Activated CD8-positive, alpha-beta memory T cell treated with anti-CD3 and anti-CD28 coated beads, Interleukin-2, amount 10 ng/mL, durations not matched to agents 7 days and 5 days (primary cell): ENCODE results near the gene NUDCD2. TPM values are rescaled to one million over a fixed set of nuclear protein-coding genes. Genes with fewer than 3 reads are reported as not detected.

Source experiments
- ATAC-seq: fragments of 150-1000 bp; cut with Tn5 transposase; one replicate; pipeline ENCODE4 v1.10.0; 2021; ENCODE audit warnings: moderate library complexity
- CTCF ChIA-PET: fragments of 350-600 bp; sonication (Branson Sonifier 250); formaldehyde crosslinking; loops from one replicate; lab custom pipeline; 2021; ENCODE audit warnings: antibody characterized with exemption; lab: Charles Lee
- DNase-seq: peaks from one replicate; pipeline ENCODE4 v3.0.0-alpha.2; 2020
- H3K27ac Mint-ChIP-seq: one replicate; pipeline ENCODE4 v1.8.0; 2021; ENCODE audit warnings: mild to moderate bottlenecking, mixed read lengths
- H3K27me3 Mint-ChIP-seq: one replicate; pipeline ENCODE4 v1.8.0; 2021; ENCODE audit warnings: mixed read lengths
- H3K36me3 Mint-ChIP-seq: one replicate; pipeline ENCODE4 v1.8.0; 2021; ENCODE audit warnings: mild to moderate bottlenecking, mixed read lengths
- H3K4me1 Mint-ChIP-seq: one replicate; pipeline ENCODE4 v1.8.0; 2021; ENCODE audit warnings: mixed read lengths
- H3K4me3 Mint-ChIP-seq: one replicate; pipeline ENCODE4 v1.8.0; 2021; ENCODE audit warnings: mild to moderate bottlenecking, moderate library complexity, mixed read lengths
- H3K9me3 Mint-ChIP-seq: one replicate; pipeline ENCODE4 v1.8.0; 2022; ENCODE audit warnings: low read depth, mixed read lengths
- total RNA-seq, 2 experiments: library from RNA; stranded (reverse); gene quantifications; one replicate each; pipeline ENCODE4 v1.2.3, GENCODE V29; 2021

The NUDCD2 gene, protein sequence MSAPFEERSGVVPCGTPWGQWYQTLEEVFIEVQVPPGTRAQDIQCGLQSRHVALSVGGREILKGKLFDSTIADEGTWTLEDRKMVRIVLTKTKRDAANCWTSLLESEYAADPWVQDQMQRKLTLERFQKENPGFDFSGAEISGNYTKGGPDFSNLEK
- total RNA-seq, result 10 to 100 TPM; 42.7 to 43.9 TPM

- no peaks in the 10 kb centered on the region for H3K9me3 Mint-ChIP-seq
- peak; percentile 97 for DNase-seq
- peak within 1 kb of the TSS; percentile 98 for H3K4me3 Mint-ChIP-seq
- peak; percentile 86 for ATAC-seq
- peaks cover 36% of the 10 kb centered on the region for H3K36me3 Mint-ChIP-seq
- H3K27ac Mint-ChIP-seq, result peak within 1 kb of the TSS; percentile 100
- H3K4me1 Mint-ChIP-seq, result peaks cover 45% of the 10 kb centered on the region
- CTCF ChIA-PET, result interaction anchor here (0.9 to 4.4 kb wide), 11 partner anchors 9 to 51 kb away, joined by 3 to 27 read pairs (median 4); partner anchors contain the start of genes CCNG1 and MAT2B
- H3K27me3 Mint-ChIP-seq, result peaks cover 3% of the 10 kb centered on the region
Measured at GRCh38 chr5:163459819-163460561, at the start of gene NUDCD2. NUDCD2 (minus strand) TSS chr5:163460102; CDS start chr5:163460050, 52 bp downstream.

- DNase-seq (no peak), ATAC-seq (no peak)
- H3K27ac Mint-ChIP-seq, result peak overlapping the region; percentile 93
- H3K9me3 Mint-ChIP-seq, result no peaks in the 10 kb centered on the region
- peak overlapping the region; percentile 85 for H3K4me3 Mint-ChIP-seq
- CTCF ChIA-PET, result interaction anchor here (1.1 to 2.0 kb wide), 2 partner anchors 30 to 51 kb away, joined by 4 to 6 read pairs; no protein-coding TSS in a partner anchor
- H3K4me1 Mint-ChIP-seq, result peaks cover 46% of the 10 kb centered on the region
- H3K27me3 Mint-ChIP-seq, result no peaks in the 10 kb centered on the region
- H3K36me3 Mint-ChIP-seq, result peaks cover 34% of the 10 kb centered on the region
Measured at GRCh38 chr5:163509291-163509951, 49.5 kb upstream of the NUDCD2 start.

- no peak for DNase-seq
- Mint-ChIP-seq H3K9me3 (no peaks in the 10 kb centered on the region), H3K36me3 (peaks cover 32% of the 10 kb centered on the region), H3K4me1 (peaks cover 46% of the 10 kb centered on the region), H3K27ac (peak overlapping the region; percentile 93), H3K4me3 (peak overlapping the region; percentile 85), H3K27me3 (no peaks in the 10 kb centered on the region)
- no peak for ATAC-seq
- CTCF ChIA-PET, result interaction anchor here (2.0 kb wide), 1 partner anchor 50 kb away, joined by 6 read pairs; no protein-coding TSS in a partner anchor
Measured at GRCh38 chr5:163508753-163509152, 48.9 kb upstream of the NUDCD2 start.

DNA sequence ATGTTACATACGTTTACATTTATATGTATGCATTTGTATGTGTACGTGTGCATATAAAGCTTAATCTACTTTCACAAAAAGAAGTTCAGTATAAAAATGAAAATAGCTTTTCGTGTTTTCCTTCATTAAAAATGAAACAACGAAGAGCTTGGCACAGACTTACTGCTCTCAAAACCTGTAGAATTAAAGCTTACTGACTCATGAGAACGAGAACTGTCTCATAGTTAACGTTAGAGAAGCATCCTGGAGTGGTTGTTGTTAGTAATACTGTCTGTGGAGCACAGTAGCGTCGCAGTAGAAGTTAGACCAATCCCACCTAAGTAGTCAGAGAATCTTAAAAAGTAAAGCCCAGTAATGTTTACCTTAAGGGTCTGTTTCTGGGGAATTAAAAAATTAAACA, 46.8 kb upstream of the NUDCD2 start:
- Mint-ChIP-seq H3K4me3 (peak overlapping the region; percentile 85), H3K27me3 (no peaks in the 10 kb centered on the region), H3K36me3 (peaks cover 14% of the 10 kb centered on the region), H3K4me1 (peaks cover 44% of the 10 kb centered on the region), H3K27ac (peak overlapping the region; percentile 93), H3K9me3 (no peaks in the 10 kb centered on the region)
- ATAC-seq, result no peak
- CTCF ChIA-PET, result interaction anchor here (0.7 to 1.7 kb wide), 3 partner anchors 45 to 68 kb away, joined by 3 to 7 read pairs (median 4); partner anchors contain the start of gene NUDCD2
- no peak for DNase-seq

GRCh38 chr5:163506095-163506457, 46.2 kb upstream of the NUDCD2 start:
- peak; percentile 18 for ATAC-seq
- peak overlapping the region; percentile 85 for H3K4me3 Mint-ChIP-seq
- no peaks in the 10 kb centered on the region for H3K27me3 Mint-ChIP-seq
- H3K27ac Mint-ChIP-seq, result peak overlapping the region; percentile 93
- H3K4me1 Mint-ChIP-seq, result peaks cover 43% of the 10 kb centered on the region
- no peaks in the 10 kb centered on the region for H3K9me3 Mint-ChIP-seq
- CTCF ChIA-PET, result interaction anchor here (0.8 to 1.7 kb wide), 7 partner anchors 16 to 50 kb away, joined by 3 to 27 read pairs (median 3); partner anchors contain the start of genes HMMR and NUDCD2
- peaks cover 12% of the 10 kb centered on the region for H3K36me3 Mint-ChIP-seq
- peak; percentile 47 for DNase-seq

GRCh38 chr5:163505368-163506094, 45.6 kb upstream of the NUDCD2 start, which contains the start of gene MAT2B:
MAT2B (plus strand) TSS chr5:163505619; CDS start chr5:163505687, 68 bp downstream.
- peak within 1 kb of the TSS; percentile 93 for H3K27ac Mint-ChIP-seq
- peaks cover 10% of the 10 kb centered on the region for H3K36me3 Mint-ChIP-seq
- peaks cover 38% of the 10 kb centered on the region for H3K4me1 Mint-ChIP-seq
- peak; percentile 97 for DNase-seq
- H3K9me3 Mint-ChIP-seq, result no peaks in the 10 kb centered on the region
- CTCF ChIA-PET, result interaction anchor here (0.7 to 1.7 kb wide), 8 partner anchors 10 to 68 kb away, joined by 3 to 27 read pairs (median 4); partner anchors contain the start of genes CCNG1, HMMR and NUDCD2
- peak; percentile 92 for ATAC-seq
- H3K27me3 Mint-ChIP-seq, result no peaks in the 10 kb centered on the region
- H3K4me3 Mint-ChIP-seq, result peak within 1 kb of the TSS; percentile 85

DNA sequence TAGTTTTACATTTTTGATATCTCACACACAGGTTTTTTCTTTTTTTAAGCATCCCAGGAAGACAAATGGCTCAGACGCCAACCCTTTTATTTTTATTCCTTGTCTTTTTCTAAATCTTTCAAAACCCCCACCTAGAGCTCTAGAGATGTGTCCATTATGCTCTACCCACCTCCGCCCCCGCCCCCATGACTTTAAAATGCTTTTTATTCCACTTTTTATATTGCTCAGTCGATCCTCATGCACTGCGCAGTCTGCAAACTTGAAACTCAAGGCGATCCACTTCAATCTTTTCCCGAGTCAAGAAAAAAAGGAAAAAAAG, 45.1 kb upstream of the NUDCD2 start:
- Mint-ChIP-seq H3K27me3 (no peaks in the 10 kb centered on the region), H3K9me3 (no peaks in the 10 kb centered on the region), H3K4me3 (peak overlapping the region; percentile 85), H3K36me3 (peaks cover 10% of the 10 kb centered on the region), H3K4me1 (peaks cover 36% of the 10 kb centered on the region), H3K27ac (peak overlapping the region; percentile 93)
- ATAC-seq (peak; percentile 2), DNase-seq (no peak)
- CTCF ChIA-PET, result interaction anchor here (0.6 to 1.7 kb wide), 9 partner anchors 9 to 68 kb away, joined by 3 to 27 read pairs (median 3); partner anchors contain the start of genes CCNG1, HMMR and NUDCD2

DNA sequence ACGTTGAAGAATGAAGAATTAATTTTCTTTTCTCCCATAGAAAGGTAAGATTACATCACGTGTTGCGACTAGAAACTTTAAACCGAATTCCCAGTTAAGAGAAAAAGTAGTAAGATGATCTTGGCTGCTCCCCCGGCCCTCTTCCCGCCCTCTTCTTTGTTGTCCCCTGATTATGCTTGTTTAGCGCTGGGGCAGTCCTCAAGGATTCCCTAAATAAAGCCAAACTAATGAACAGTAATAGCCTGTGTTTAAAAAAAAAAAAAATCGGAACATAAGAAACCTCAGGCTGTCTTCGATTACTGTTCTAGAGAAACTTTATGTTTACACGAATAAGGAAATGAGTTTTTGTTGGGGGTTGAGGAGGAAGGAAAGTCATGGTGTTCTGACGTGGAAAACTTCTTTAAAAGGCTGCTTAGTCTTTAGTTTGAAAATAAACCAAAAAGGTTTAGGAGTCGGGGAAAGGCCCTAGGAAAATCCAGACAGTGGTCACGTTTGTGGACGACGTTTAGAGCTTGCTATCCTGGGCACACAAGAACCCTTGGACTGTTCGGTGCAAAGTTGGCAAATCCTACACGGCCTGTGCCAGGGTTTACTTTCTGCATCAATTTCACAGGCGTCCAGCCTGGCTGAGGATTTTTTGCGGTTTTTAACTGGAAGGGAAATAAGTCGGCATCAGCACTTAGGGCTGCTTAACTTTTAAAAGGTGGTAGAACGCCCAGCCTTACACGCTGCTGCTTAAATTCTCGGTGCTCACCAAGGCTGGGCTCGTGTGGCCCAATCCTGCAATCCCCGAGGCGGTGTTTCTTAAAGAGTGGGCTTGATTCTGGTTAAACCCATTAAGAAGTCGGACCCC, 44.4 kb upstream of the NUDCD2 start:
- Mint-ChIP-seq H3K4me1 (peaks cover 30% of the 10 kb centered on the region), H3K4me3 (peak overlapping the region; percentile 85), H3K27ac (peak overlapping the region; percentile 93), H3K9me3 (no peaks in the 10 kb centered on the region), H3K27me3 (no peaks in the 10 kb centered on the region), H3K36me3 (peaks cover 10% of the 10 kb centered on the region)
- DNase-seq, result peak; percentile 61
- CTCF ChIA-PET, result interaction anchor here (0.6 to 1.7 kb wide), 5 partner anchors 43 to 67 kb away, joined by 3 to 27 read pairs (median 4); partner anchors contain the start of genes CCNG1, HMMR and NUDCD2
- ATAC-seq, result no peak

DNA sequence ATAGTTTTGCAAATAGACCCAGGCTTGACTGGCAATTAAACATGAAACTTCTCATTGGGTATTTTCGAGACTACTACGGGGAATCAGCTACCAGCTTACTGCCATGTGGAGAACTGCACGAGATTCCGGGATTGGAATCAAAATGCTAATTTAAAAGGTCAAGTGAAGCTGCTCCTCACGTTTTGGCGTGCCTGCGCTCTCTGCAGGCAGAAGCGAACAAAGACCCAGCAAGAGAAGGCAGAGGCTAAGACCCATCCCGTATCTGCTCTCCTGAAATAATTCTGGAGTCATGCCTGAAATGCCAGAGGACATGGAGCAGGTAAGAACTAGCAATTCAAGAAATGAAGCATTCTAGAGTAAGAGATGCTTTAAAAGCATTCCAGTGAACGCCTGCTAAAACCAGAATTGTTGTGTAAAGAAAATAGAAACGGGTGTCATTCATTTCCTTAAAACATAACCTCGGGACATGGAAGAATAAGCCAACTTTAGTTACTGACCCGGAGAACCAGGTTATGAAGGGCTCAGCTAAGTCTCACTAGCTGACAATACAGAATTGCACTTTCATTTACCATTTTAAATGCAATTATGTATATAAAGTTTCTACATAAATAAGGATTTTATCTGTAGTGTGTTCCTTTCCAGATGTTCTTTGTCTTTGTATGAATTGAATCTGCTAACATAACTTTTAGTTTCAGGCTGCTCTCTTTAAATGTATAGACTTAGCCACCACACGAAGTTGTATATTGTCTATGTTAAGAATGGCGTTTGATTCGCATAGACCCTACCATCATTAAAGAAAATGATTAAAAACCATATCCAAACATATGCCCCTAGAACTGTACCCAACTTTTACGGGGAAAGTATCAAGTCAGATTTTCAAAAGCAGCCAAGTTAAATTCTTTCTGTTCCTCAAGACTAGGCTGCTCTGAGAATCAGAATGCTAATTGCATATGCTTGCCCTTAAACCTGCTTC, 43.5 kb upstream of the NUDCD2 start:
- Mint-ChIP-seq H3K4me3 (peak overlapping the region; percentile 85), H3K9me3 (no peaks in the 10 kb centered on the region), H3K36me3 (peaks cover 4% of the 10 kb centered on the region), H3K27ac (peak overlapping the region; percentile 93), H3K27me3 (no peaks in the 10 kb centered on the region), H3K4me1 (peaks cover 23% of the 10 kb centered on the region)
- CTCF ChIA-PET, result interaction anchor here (0.8 to 2.0 kb wide), 5 partner anchors 11 to 44 kb away, joined by 3 to 7 read pairs (median 4); no protein-coding TSS in a partner anchor
- no peak for ATAC-seq
- DNase-seq, result peak; percentile 63

- Mint-ChIP-seq H3K4me3 (peak overlapping the region; percentile 85), H3K27ac (peak overlapping the region; percentile 93), H3K36me3 (peaks cover 3% of the 10 kb centered on the region), H3K4me1 (peaks cover 15% of the 10 kb centered on the region), H3K27me3 (no peaks in the 10 kb centered on the region), H3K9me3 (no peaks in the 10 kb centered on the region)
- ATAC-seq (no peak), DNase-seq (no peak)
- CTCF ChIA-PET, result interaction anchor here (1.0 to 2.0 kb wide), 4 partner anchors 14 to 43 kb away, joined by 4 to 7 read pairs (median 4); no protein-coding TSS in a partner anchor
Measured at GRCh38 chr5:163502521-163502920, 42.6 kb upstream of the NUDCD2 start.

- ATAC-seq, result no peak
- no peaks in the 10 kb centered on the region for H3K27me3 Mint-ChIP-seq
- no peak overlapping the region for H3K4me3 Mint-ChIP-seq
- H3K27ac Mint-ChIP-seq, result no peak overlapping the region
- CTCF ChIA-PET, result interaction anchor here (1.4 kb wide), 1 partner anchor 25 kb away, joined by 3 read pairs; no protein-coding TSS in a partner anchor
- peaks cover 4% of the 10 kb centered on the region for H3K36me3 Mint-ChIP-seq
- peaks cover 8% of the 10 kb centered on the region for H3K4me1 Mint-ChIP-seq
- DNase-seq, result no peak
- H3K9me3 Mint-ChIP-seq, result no peaks in the 10 kb centered on the region
Measured at GRCh38 chr5:163498886-163499285, 39.0 kb upstream of the NUDCD2 start.
